Brain microvascular endothelial cell (primary cell): ENCODE measurements around the gene C15orf61.

Experiments
- DNase-seq: peaks from one replicate; pipeline ENCODE4 v3.0.0-alpha.2; 2020
- H3K27ac ChIP-seq: fragments of 250-450 bp; sonication (Bioruptor Pico); 2 replicates; pipeline ENCODE4 v1.5.1; 2020; ENCODE audit warnings: mild to moderate bottlenecking, moderate library complexity
- H3K27me3 ChIP-seq: fragments of 250-450 bp; sonication (Bioruptor Pico); replicated peaks from 2 replicates; pipeline ENCODE4 v1.5.1; 2020; ENCODE audit warnings: mild to moderate bottlenecking
- H3K36me3 ChIP-seq: fragments of 250-450 bp; sonication (Bioruptor Pico); replicated peaks from 2 replicates; pipeline ENCODE4 v1.5.1; 2020; ENCODE audit warnings: mild to moderate bottlenecking
- H3K4me3 ChIP-seq: 2 replicates; pipeline ENCODE4 v1.5.1; 2011; ENCODE audit warnings: low read depth, mild to moderate bottlenecking, control low read depth, low read length, moderate library complexity
- CTCF ChIP-seq: IDR thresholded peaks from 2 replicates; pipeline ENCODE4 v1.5.1; 2011; ENCODE audit warnings: low read depth, mild to moderate bottlenecking, moderate library complexity, low read length, control low read depth, inconsistent platforms; ENCODE audit errors: missing control alignments
- in situ Hi-C: cut with HindIII; loops from 2 replicates; pipeline ENCODE4 v1.10.0; 2017; ENCODE audit warnings: low sequenced_read_pairs, low pct_ligation_motif_present

C15orf61 gene

GRCh38 chr15:67510597-67511190 is 10.2 kb upstream of the C15orf61 start:
- H3K27me3 ChIP-seq = no peaks in the 10 kb centered on the region
- H3K4me3 ChIP-seq = no peak overlapping the region
- peak; percentile 55 for DNase-seq
- no peak for TF ChIP-seq CTCF
- no peak overlapping the region for H3K27ac ChIP-seq
- no peaks in the 10 kb centered on the region for H3K36me3 ChIP-seq
- in situ Hi-C loops = no loop called here

- no peak for TF ChIP-seq CTCF
- DNase-seq = no peak
- in situ Hi-C loops = no loop called here
Measured at GRCh38 chr15:67511606-67512005, 9.3 kb upstream of the C15orf61 start.

GRCh38 chr15:67512140-67512539 is 8.8 kb upstream of the C15orf61 start:
- in situ Hi-C loops = no loop called here
- no peak for TF ChIP-seq CTCF

More at GRCh38 chr15:67511606-67512005, 9.3 kb upstream of the C15orf61 start:
- no peaks in the 10 kb centered on the region for H3K36me3 ChIP-seq
- H3K27ac ChIP-seq = no peak overlapping the region
- H3K27me3 ChIP-seq = no peaks in the 10 kb centered on the region
- no peak overlapping the region for H3K4me3 ChIP-seq

GRCh38 chr15:67512933-67513714 is 7.8 kb upstream of the C15orf61 start:
- Histone ChIP-seq H3K27me3 (no peaks in the 10 kb centered on the region), H3K4me3 (no peak overlapping the region), H3K27ac (no peak overlapping the region), H3K36me3 (no peaks in the 10 kb centered on the region)
- no peak for DNase-seq
- no peak for TF ChIP-seq CTCF
- in situ Hi-C loops = no loop called here

More at GRCh38 chr15:67512140-67512539, 8.8 kb upstream of the C15orf61 start:
- Histone ChIP-seq H3K27ac (no peak overlapping the region), H3K4me3 (no peak overlapping the region), H3K36me3 (no peaks in the 10 kb centered on the region), H3K27me3 (no peaks in the 10 kb centered on the region)
- no peak for DNase-seq

- no peak for DNase-seq
- H3K27me3 ChIP-seq = no peaks in the 10 kb centered on the region
- no peak overlapping the region for H3K4me3 ChIP-seq
- TF ChIP-seq CTCF = no peak
- in situ Hi-C loops = no loop called here
- H3K36me3 ChIP-seq = no peaks in the 10 kb centered on the region
- H3K27ac ChIP-seq = no peak overlapping the region
Measured at GRCh38 chr15:67515090-67515489, 5.8 kb upstream of the C15orf61 start.
